KMS-11 (cell line): ENCODE results near the gene SSR3.

Experiments
- H2AFZ ChIP-seq: fragments of 200-600 bp; sonication (generic); 2 replicates; pipeline ENCODE4 v1.6.1; 2016; ENCODE audit warnings: antibody characterized with exemption, mixed run types, low read depth
- H3K27ac ChIP-seq: fragments of 200-600 bp; sonication (generic); 2 replicates; pipeline ENCODE4 v1.6.1; 2016; ENCODE audit warnings: mild to moderate bottlenecking, mixed run types
- H3K27me3 ChIP-seq: fragments of 200-600 bp; sonication (generic); 2 replicates; pipeline ENCODE4 v1.6.1; 2017; ENCODE audit warnings: mild to moderate bottlenecking, low read depth, mixed run types, moderate library complexity; ENCODE audit not compliant: insufficient read depth
- H3K36me3 ChIP-seq: fragments of 200-600 bp; sonication (generic); 2 replicates; pipeline ENCODE4 v1.6.1; 2017; ENCODE audit warnings: mild to moderate bottlenecking, mixed run types; ENCODE audit not compliant: insufficient read depth
- H3K4me1 ChIP-seq: fragments of 200-600 bp; sonication (generic); 2 replicates; pipeline ENCODE4 v1.6.1; 2016; ENCODE audit warnings: mild to moderate bottlenecking, low read depth, mixed run types; ENCODE audit not compliant: poor library complexity, severe bottlenecking
- H3K4me2 ChIP-seq: fragments of 200-600 bp; sonication (generic); 2 replicates; pipeline ENCODE4 v1.7.0; 2016; ENCODE audit warnings: mild to moderate bottlenecking, mixed run types
- H3K4me3 ChIP-seq: fragments of 200-600 bp; sonication (generic); IDR thresholded peaks from 2 replicates; pipeline ENCODE4 v1.6.1; 2017; ENCODE audit warnings: low read depth, low read length, mixed read lengths; ENCODE audit not compliant: insufficient read depth
- H3K79me2 ChIP-seq: fragments of 200-600 bp; sonication (generic); 2 replicates; pipeline ENCODE4 v1.6.1; 2016; ENCODE audit warnings: low read depth, mixed run types; ENCODE audit not compliant: insufficient read depth
- H3K9ac ChIP-seq: fragments of 200-600 bp; sonication (generic); 2 replicates; pipeline ENCODE4 v1.6.1; 2016; ENCODE audit warnings: mild to moderate bottlenecking, mixed run types
- H4K20me1 ChIP-seq: fragments of 200-600 bp; sonication (generic); 2 replicates; pipeline ENCODE4 v1.6.1; 2016; ENCODE audit warnings: mild to moderate bottlenecking, mixed run types; ENCODE audit not compliant: insufficient read depth
- TF ChIP-seq, protein P1 (sequence below): fragments of 200-600 bp; sonication (generic); conservative IDR thresholded peaks from 2 replicates; pipeline ENCODE4 v1.6.1; 2017; ENCODE audit warnings: low read depth, mild to moderate bottlenecking, antibody characterized with exemption, low read length, moderate library complexity, mixed read lengths

SSR3 gene

DNA sequence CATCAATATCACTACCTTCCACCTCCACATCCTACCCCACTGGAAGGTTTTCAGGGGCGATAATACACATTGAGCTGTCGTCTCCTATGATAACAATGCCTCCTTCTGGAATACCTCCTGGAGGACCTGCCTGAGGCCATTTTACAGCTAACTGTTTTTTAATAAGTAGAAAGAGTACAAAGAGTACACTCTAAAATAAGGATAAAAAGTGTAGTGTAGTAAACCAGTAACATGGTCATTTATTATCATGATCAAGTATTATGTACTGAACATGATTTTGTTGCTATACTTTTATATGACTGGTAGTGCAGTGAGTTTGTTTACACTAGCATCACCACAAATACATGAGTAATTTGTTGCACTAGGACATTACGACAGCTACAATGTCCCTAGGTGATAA, 46.6 kb upstream of the SSR3 start:
- TF ChIP-seq, protein P1, sequence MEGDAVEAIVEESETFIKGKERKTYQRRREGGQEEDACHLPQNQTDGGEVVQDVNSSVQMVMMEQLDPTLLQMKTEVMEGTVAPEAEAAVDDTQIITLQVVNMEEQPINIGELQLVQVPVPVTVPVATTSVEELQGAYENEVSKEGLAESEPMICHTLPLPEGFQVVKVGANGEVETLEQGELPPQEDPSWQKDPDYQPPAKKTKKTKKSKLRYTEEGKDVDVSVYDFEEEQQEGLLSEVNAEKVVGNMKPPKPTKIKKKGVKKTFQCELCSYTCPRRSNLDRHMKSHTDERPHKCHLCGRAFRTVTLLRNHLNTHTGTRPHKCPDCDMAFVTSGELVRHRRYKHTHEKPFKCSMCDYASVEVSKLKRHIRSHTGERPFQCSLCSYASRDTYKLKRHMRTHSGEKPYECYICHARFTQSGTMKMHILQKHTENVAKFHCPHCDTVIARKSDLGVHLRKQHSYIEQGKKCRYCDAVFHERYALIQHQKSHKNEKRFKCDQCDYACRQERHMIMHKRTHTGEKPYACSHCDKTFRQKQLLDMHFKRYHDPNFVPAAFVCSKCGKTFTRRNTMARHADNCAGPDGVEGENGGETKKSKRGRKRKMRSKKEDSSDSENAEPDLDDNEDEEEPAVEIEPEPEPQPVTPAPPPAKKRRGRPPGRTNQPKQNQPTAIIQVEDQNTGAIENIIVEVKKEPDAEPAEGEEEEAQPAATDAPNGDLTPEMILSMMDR: no peak
- Histone ChIP-seq H3K27me3 (no peaks in the 10 kb centered on the region), H3K27ac (no peak overlapping the region), H3K9ac (no peak overlapping the region), H3K4me3 (no peak overlapping the region), H3K36me3 (no peaks in the 10 kb centered on the region), H3K4me2 (no peak overlapping the region), H2AFZ (no peak overlapping the region), H4K20me1 (no peaks in the 10 kb centered on the region), H3K79me2 (no peaks in the 10 kb centered on the region), H3K4me1 (peaks cover 13% of the 10 kb centered on the region)

GRCh38 chr3:156600834-156601233, 45.9 kb upstream of the SSR3 start:
- H4K20me1 ChIP-seq: no peaks in the 10 kb centered on the region
- TF ChIP-seq, protein P1: no peak
- peaks cover 13% of the 10 kb centered on the region for H3K4me1 ChIP-seq
- no peak overlapping the region for H3K9ac ChIP-seq
- no peak overlapping the region for H3K27ac ChIP-seq
- H3K79me2 ChIP-seq: no peaks in the 10 kb centered on the region
- no peaks in the 10 kb centered on the region for H3K36me3 ChIP-seq
- no peak overlapping the region for H3K4me3 ChIP-seq
- H3K27me3 ChIP-seq: no peaks in the 10 kb centered on the region
- no peak overlapping the region for H3K4me2 ChIP-seq
- H2AFZ ChIP-seq: no peak overlapping the region

DNA sequence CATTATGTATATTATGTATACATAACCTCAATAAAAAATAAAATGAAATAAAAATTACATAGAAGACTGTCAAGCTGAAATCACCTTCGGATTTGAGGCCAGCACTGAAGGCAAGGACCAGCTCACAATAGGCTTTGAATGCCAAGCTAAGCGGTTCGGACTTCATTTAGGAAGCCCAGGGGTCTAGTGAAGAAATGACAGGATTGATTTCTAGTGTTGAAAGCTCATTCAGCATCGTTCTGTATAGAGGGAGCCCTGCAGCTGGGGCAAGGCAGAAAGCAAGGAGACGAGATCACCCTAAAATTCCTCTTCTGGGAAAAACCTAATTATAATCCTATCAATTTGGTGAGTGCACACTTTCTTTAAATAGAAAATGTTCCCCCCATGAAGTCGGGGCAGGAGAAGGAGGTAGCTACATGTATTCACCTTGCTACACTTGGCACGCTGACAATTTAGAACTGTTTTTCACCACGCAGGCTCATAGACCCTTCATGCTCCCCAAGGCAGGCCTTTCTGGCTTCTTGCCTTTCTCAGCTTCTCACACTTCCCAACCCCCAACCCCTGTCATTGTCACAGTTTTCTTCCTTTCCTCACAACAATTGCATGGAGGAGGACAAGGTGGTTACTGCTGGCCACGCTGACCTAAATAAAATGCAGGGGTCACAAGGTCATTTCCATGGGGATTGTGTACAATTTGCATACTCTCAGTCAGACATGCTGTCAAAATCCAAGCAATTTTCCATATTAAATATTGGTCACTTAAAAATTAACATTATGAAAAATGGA, 44.4 kb upstream of the SSR3 start:
- no peak overlapping the region for H2AFZ ChIP-seq

GRCh38 chr3:156598413-156598812, 43.5 kb upstream of the SSR3 start:
- Histone ChIP-seq H2AFZ (no peak overlapping the region), H3K27me3 (no peaks in the 10 kb centered on the region), H3K27ac (no peak overlapping the region), H3K4me1 (peaks cover 13% of the 10 kb centered on the region), H3K9ac (no peak overlapping the region), H4K20me1 (no peaks in the 10 kb centered on the region), H3K36me3 (no peaks in the 10 kb centered on the region), H3K79me2 (no peaks in the 10 kb centered on the region), H3K4me3 (no peak overlapping the region), H3K4me2 (no peak overlapping the region)
- TF ChIP-seq, protein P1: no peak

More for the DNA sequence above, 44.4 kb upstream of the SSR3 start:
- Histone ChIP-seq H3K4me2 (no peak overlapping the region), H4K20me1 (no peaks in the 10 kb centered on the region), H3K27ac (no peak overlapping the region), H3K36me3 (no peaks in the 10 kb centered on the region), H3K9ac (no peak overlapping the region), H3K79me2 (no peaks in the 10 kb centered on the region), H3K4me3 (no peak overlapping the region), H3K27me3 (no peaks in the 10 kb centered on the region), H3K4me1 (peaks cover 13% of the 10 kb centered on the region)
- TF ChIP-seq, protein P1: no peak
